ENCODE results near the gene PCNT. TPM values are rescaled to one million over a fixed set of nuclear protein-coding genes. Genes with fewer than 3 reads are reported as not detected.

PCNT gene
- total RNA-seq, 6 experiments from 2014 or later: 23.2 to 26.9 (median 25.5) TPM

- peaks cover 24% of the 10 kb centered on the region for H3K36me3 Mint-ChIP-seq (ENCODE audit: low read depth)
- DNase-seq: no peak
Observed at GRCh38 chr21:46404306-46404705, 80.3 kb downstream of the PCNT start.

GRCh38 chr21:46406001-46406400, 82.0 kb downstream of the PCNT start:
- Mint-ChIP-seq H3K4me3 (no peak overlapping the region), H3K9me3 (no peaks in the 10 kb centered on the region), H3K36me3 (ENCODE audit: low read depth) (peaks cover 19% of the 10 kb centered on the region), H3K27ac (no peak overlapping the region), H3K4me1 (ENCODE audit: low read depth) (no peaks in the 10 kb centered on the region), H3K27me3 (ENCODE audit: insufficient read depth) (peaks cover 1% of the 10 kb centered on the region; the same call in 1 of the 2 replicates)
- no peak for DNase-seq
- TF ChIP-seq CTCF (IDR thresholded peaks at IDR 0.05): no peak

More at GRCh38 chr21:46404306-46404705, 80.3 kb downstream of the PCNT start:
- no peak for TF ChIP-seq CTCF (IDR thresholded peaks at IDR 0.05)
- H3K27me3 Mint-ChIP-seq (ENCODE audit: insufficient read depth): no peaks in the 10 kb centered on the region
- H3K4me3 Mint-ChIP-seq: no peak overlapping the region
- H3K4me1 Mint-ChIP-seq (ENCODE audit: low read depth): no peaks in the 10 kb centered on the region
- no peaks in the 10 kb centered on the region for H3K9me3 Mint-ChIP-seq
- H3K27ac Mint-ChIP-seq: no peak overlapping the region

- TF ChIP-seq CTCF (IDR thresholded peaks at IDR 0.05): no peak
- H3K4me1 Mint-ChIP-seq (ENCODE audit: low read depth): no peaks in the 10 kb centered on the region
- H3K36me3 Mint-ChIP-seq (ENCODE audit: low read depth): no peaks in the 10 kb centered on the region; the same call in none of the 2 replicates
- H3K4me3 Mint-ChIP-seq: no peak overlapping the region
- H3K27ac Mint-ChIP-seq: no peak overlapping the region; the same call in 1 of the 2 replicates
- no peaks in the 10 kb centered on the region for H3K9me3 Mint-ChIP-seq
- no peak for DNase-seq
- H3K27me3 Mint-ChIP-seq (ENCODE audit: insufficient read depth): peaks cover 1% of the 10 kb centered on the region; the same call in 1 of the 2 replicates
Observed at GRCh38 chr21:46409641-46410406, 85.9 kb downstream of the PCNT start.

GRCh38 chr21:46410516-46410915, 86.6 kb downstream of the PCNT start:
- Mint-ChIP-seq H3K4me3 (no peak overlapping the region), H3K4me1 (ENCODE audit: low read depth) (no peaks in the 10 kb centered on the region), H3K9me3 (no peaks in the 10 kb centered on the region), H3K27me3 (ENCODE audit: insufficient read depth) (peaks cover 1% of the 10 kb centered on the region; the same call in 1 of the 2 replicates), H3K27ac (no peak overlapping the region), H3K36me3 (ENCODE audit: low read depth) (no peaks in the 10 kb centered on the region; the same call in none of the 2 replicates)
- TF ChIP-seq CTCF (IDR thresholded peaks at IDR 0.05): no peak
- DNase-seq: no peak

- DNase-seq: no peak
- H3K9me3 Mint-ChIP-seq: no peaks in the 10 kb centered on the region
- H3K27me3 Mint-ChIP-seq (ENCODE audit: insufficient read depth): peaks cover 1% of the 10 kb centered on the region; the same call in 1 of the 2 replicates
- no peaks in the 10 kb centered on the region; the same call in none of the 2 replicates for H3K36me3 Mint-ChIP-seq (ENCODE audit: low read depth)
- no peak overlapping the region for H3K4me3 Mint-ChIP-seq
- TF ChIP-seq CTCF (IDR thresholded peaks at IDR 0.05): no peak
- no peak overlapping the region for H3K27ac Mint-ChIP-seq
- H3K4me1 Mint-ChIP-seq (ENCODE audit: low read depth): no peaks in the 10 kb centered on the region
Observed at GRCh38 chr21:46411236-46411635, 87.3 kb downstream of the PCNT start.
